GM12878 (cell line): ENCODE results near the gene COL4A2. TPM values are rescaled to one million over a fixed set of nuclear protein-coding genes. Genes with fewer than 3 reads are reported as not detected.

ENCODE experiments used
- ATAC-seq: fragments of 200-7000 bp; cut with Tn5 transposase; 3 replicates; pipeline ENCODE4 v1.9.1; 2020; ENCODE audit warnings: mild to moderate bottlenecking, moderate library complexity
- BruUV-seq: library from RNA; stranded (reverse); fragments of 400-500 nt; replicated peaks from 2 replicates; lab custom pipeline; 2021; lab: Mats Ljungman, UMichigan
- CTCF ChIA-PET: fragments of 300-600 bp; sonication (Branson Sonifier 250); formaldehyde crosslinking; extraction: SDS; loops from one replicate; lab custom pipeline; 2021; ENCODE audit warnings: inconsistent platforms; lab: Yijun Ruan, JAX
- POLR2A ChIA-PET: fragments of 350-600 bp; formaldehyde crosslinking; extraction: SDS; loops from one replicate; lab custom pipeline; 2021; ENCODE audit warnings: inconsistent platforms; lab: Charles Lee
- RAD21 ChIA-PET: fragments of 300-600 bp; sonication (Branson Sonifier 250); formaldehyde crosslinking; loops from one replicate; lab custom pipeline; 2023; ENCODE audit warnings: antibody characterized with exemption; ENCODE audit not compliant: unreplicated experiment; lab: Charles Lee
- SMC1A ChIA-PET: fragments of 300-600 bp; sonication (Branson Sonifier 250); formaldehyde crosslinking; loops from one replicate; lab custom pipeline; 2023; ENCODE audit not compliant: unreplicated experiment, uncharacterized antibody; lab: Charles Lee
- DNase-seq: peaks from one replicate; pipeline ENCODE4 v3.0.0-alpha.2; 2011; ENCODE audit warnings: low read depth, low spot score
- FAIRE-seq: peaks from 3 replicates; lab custom pipeline; 2011; peaks lifted over from hg19 to GRCh38; lab: Jason Lieb, UNC
- H2AFZ ChIP-seq: 2 replicates; pipeline ENCODE4 v1.6.0; 2011; ENCODE audit warnings: low read depth, low read length, control low read depth; ENCODE audit not compliant: control insufficient read depth
- H3K27ac ChIP-seq: 2 replicates; pipeline ENCODE4 v1.5.1; 2011; ENCODE audit warnings: control low read depth; ENCODE audit not compliant: control insufficient read depth, insufficient read depth
- H3K27me3 ChIP-seq, 2 experiments: replicated peaks in 1 of 2; 2 replicates each; pipeline versions ENCODE4 v1.6.0 to v1.6.1; 2011; ENCODE audit warnings: low read length in 1 of 2; ENCODE audit not compliant: control insufficient read depth in 2 of 2, insufficient read depth in 2 of 2
- H3K36me3 ChIP-seq, 2 experiments: 2 replicates each; pipeline ENCODE4 v1.5.1; 2011; ENCODE audit warnings: low read length in 1 of 2; ENCODE audit not compliant: control insufficient read depth in 2 of 2, insufficient read depth in 2 of 2
- H3K4me1 ChIP-seq: 2 replicates; pipeline ENCODE4 v1.6.1; 2011; ENCODE audit warnings: mild to moderate bottlenecking, low read length, moderate library complexity, mixed read lengths; ENCODE audit not compliant: control insufficient read depth, insufficient read depth
- H3K4me2 ChIP-seq: 2 replicates; pipeline ENCODE4 v1.6.0; 2011; ENCODE audit warnings: control low read depth; ENCODE audit not compliant: control insufficient read depth, insufficient read depth
- H3K4me3 ChIP-seq: fragments of 200-600 bp; sonication (generic); 2 replicates; pipeline ENCODE4 v1.5.1; 2016
- H3K79me2 ChIP-seq: 2 replicates; pipeline ENCODE4 v1.6.0; 2011; ENCODE audit warnings: low read length; ENCODE audit not compliant: control insufficient read depth, insufficient read depth
- H3K9ac ChIP-seq: 2 replicates; pipeline ENCODE4 v1.8.0; 2011; ENCODE audit warnings: low read length, control low read depth, mixed read lengths; ENCODE audit not compliant: control insufficient read depth, insufficient read depth
- H3K9me3 ChIP-seq: replicated peaks from 3 replicates; pipeline ENCODE4 v1.5.1; 2011; ENCODE audit warnings: mild to moderate bottlenecking, low read length; ENCODE audit not compliant: control insufficient read depth, insufficient read depth
- H4K20me1 ChIP-seq: 2 replicates; pipeline ENCODE4 v1.6.0; 2011; ENCODE audit not compliant: control insufficient read depth, insufficient read depth
- CBX5 ChIP-seq: sonication (generic); IDR thresholded peaks from 2 replicates; pipeline ENCODE4 v1.6.1; 2016; ENCODE audit warnings: low read depth, moderate library complexity, mild to moderate bottlenecking, inconsistent platforms
- CTCF ChIP-seq, 3 experiments: IDR thresholded peaks in 2 of 3; conservative IDR thresholded peaks in 1 of 3; 2 replicates each; pipeline ENCODE4 v1.5.1; 2011; ENCODE audit warnings: low read depth in 3 of 3, low read length in 3 of 3, mild to moderate bottlenecking in 3 of 3, control low read depth in 2 of 3, moderate library complexity in 2 of 3, inconsistent platforms in 1 of 3, mixed read lengths in 1 of 3; ENCODE audit not compliant: control insufficient read depth in 2 of 3, insufficient read depth in 1 of 3; ENCODE audit errors: extremely low read depth in 1 of 3
- EED ChIP-seq: sonication (generic); IDR thresholded peaks from 2 replicates; pipeline ENCODE4 v1.6.1; 2016; ENCODE audit warnings: antibody characterized with exemption, low read depth
- HDGF ChIP-seq: fragments of 450-650 bp; IDR thresholded peaks from 2 replicates; pipeline ENCODE4 v1.6.1; 2016; ENCODE audit warnings: antibody characterized with exemption
- JUNB ChIP-seq: IDR thresholded peaks from 2 replicates; pipeline ENCODE4 v1.6.1; 2016; ENCODE audit warnings: antibody characterized with exemption, mild to moderate bottlenecking
- NKRF ChIP-seq: fragments of 450-650 bp; conservative IDR thresholded peaks from 2 replicates; pipeline ENCODE4 v1.6.1; 2017; ENCODE audit warnings: mild to moderate bottlenecking, moderate library complexity
- PBX3 ChIP-seq: IDR thresholded peaks from 2 replicates; pipeline ENCODE4 v1.6.1; 2011; ENCODE audit warnings: mild to moderate bottlenecking, low read depth, low read length, moderate library complexity; ENCODE audit not compliant: insufficient replicate concordance
- RBBP5 ChIP-seq: fragments of 200-600 bp; sonication (generic); conservative IDR thresholded peaks from 2 replicates; pipeline ENCODE4 v1.6.1; 2016
- RUNX3 ChIP-seq: IDR thresholded peaks from 2 replicates; pipeline ENCODE4 v1.6.1; 2012; ENCODE audit warnings: low read length, inconsistent platforms
- SRF ChIP-seq, 2 experiments: IDR thresholded peaks; 2 replicates each; pipeline ENCODE4 v1.6.1; 2011; ENCODE audit warnings: low read depth in 2 of 2, low read length in 2 of 2, mild to moderate bottlenecking in 1 of 2, moderate library complexity in 1 of 2
- ZNF622 ChIP-seq: fragments of 450-650 bp; IDR thresholded peaks from 2 replicates; pipeline ENCODE4 v1.6.1; 2017; ENCODE audit warnings: mild to moderate bottlenecking, inconsistent platforms
- ZSCAN29 ChIP-seq: fragments of 450-650 bp; IDR thresholded peaks from 2 replicates; pipeline ENCODE4 v1.6.1; 2017; ENCODE audit warnings: mild to moderate bottlenecking, moderate library complexity
- WGBS: methylation state at CpG from one replicate; pipeline ENCODE4 v1.1.6; 2016; ENCODE audit warnings: low lambda C conversion rate; ENCODE audit not compliant: insufficient replicate concordance, insufficient coverage; ENCODE audit errors: missing lambda C conversion rate; 5-methylcytosine and 5-hydroxymethylcytosine counted together
- in situ Hi-C: fragments of 300-500 bp; cut with MboI; formaldehyde crosslinking; loops from 9 replicates; pipeline ENCODE4 v1.14.3; 2018; ENCODE audit warnings: mixed read lengths
- intact Hi-C: fragments of 100-400 bp; cut with micrococcal nuclease; formaldehyde crosslinking; loops from one replicate; pipeline ENCODE4 v1.14.2; 2022; ENCODE audit not compliant: unreplicated experiment
- polyA plus RNA-seq, 11 experiments: library from polyadenylated mRNA; depleted of rRNA in 4 of 11; unstranded in 6 of 11; stranded (reverse) in 5 of 11; fragments of >200 nt; fragmentation: Nextera tagmentation in 4 of 11; fragmentation: Illumina TruSeq in 1 of 11; extraction: Ambion mirVana in 4 of 11; extraction: Trizol in 1 of 11; gene quantifications; 1 replicate in 1 of 11; 2 replicates in 10 of 11; pipeline versions ENCODE4 v1.2.1 to v1.2.3, GENCODE V29; 2011 to 2016; ENCODE audit warnings: inconsistent platforms in 2 of 11, missing spikeins in 2 of 11, low read depth in 1 of 11
- total RNA-seq, 4 experiments: library from RNA; depleted of rRNA in 3 of 4; stranded (reverse); fragments of >200 nt in 3 of 4; fragmentation: Illumina TruSeq in 1 of 4; extraction: Trizol in 1 of 4; gene quantifications; 2 replicates each; pipeline versions ENCODE4 v1.2.1 to v1.2.3, GENCODE V29; 2013 to 2021

COL4A2 gene
- total and polyA plus RNA-seq, 10 of the 15 experiments (the other 5 are each of a cell fraction or from before 2014, with no cell fraction given): 0.16 to 1.6 (median 0.62) TPM; not detected in 3

GRCh38 chr13:110446575-110446890 lies 139.4 kb downstream of the COL4A2 start:
- Histone ChIP-seq H3K36me3 (no peaks in the 10 kb centered on the region), H3K79me2 (no peaks in the 10 kb centered on the region), H3K27me3 (no peaks in the 10 kb centered on the region), H3K9me3 (no peaks in the 10 kb centered on the region), H3K4me3 (no peak overlapping the region), H3K4me2 (no peak overlapping the region; the same call in 1 of the 2 replicates), H2AFZ (no peak overlapping the region), H3K9ac (no peak overlapping the region), H3K27ac (no peak overlapping the region), H4K20me1 (no peaks in the 10 kb centered on the region), H3K4me1 (peaks cover 41% of the 10 kb centered on the region)
- FAIRE-seq: peak; percentile 62
- in situ Hi-C loops (loop anchor here (5.0 kb wide), 2 partner anchors 224 to 371 kb away; no protein-coding TSS in a partner anchor), intact Hi-C loops (loop anchor here (10.0 kb wide), 1 partner anchor 468 kb away; the partner anchor contains the start of gene ANKRD10)
- no TSS peak for BruUV-seq
- 15% methylated on average over 4 of the region's 4 CpGs for WGBS
- TF ChIP-seq SRF (IDR thresholded peaks at IDR 0.05; ENCODE audit: low read depth in 2 of 2, low read length in 2 of 2): no peak
- TF ChIP-seq ZNF622: no peak
- no peak for TF ChIP-seq ZSCAN29
- TF ChIP-seq RBBP5: no peak
- no peak for TF ChIP-seq EED
- TF ChIP-seq JUNB: no peak
- TF ChIP-seq CBX5: no peak
- CTCF ChIA-PET: interaction anchor here (0.7 to 1.7 kb wide), 3 partner anchors 9 to 15 kb away, joined by 3 to 7 read pairs (median 3); no protein-coding TSS in a partner anchor
- RAD21 ChIA-PET: interaction anchor here (0.6 to 0.8 kb wide), 2 partner anchors 86 to 474 kb away, joined by 3 read pairs; no protein-coding TSS in a partner anchor
- no peak for ATAC-seq
- DNase-seq: no peak
- POLR2A ChIA-PET: interaction anchor here (0.5 kb wide), 1 partner anchor 269 kb away, joined by 3 read pairs; no protein-coding TSS in a partner anchor
- SMC1A ChIA-PET: interaction anchor here (0.9 to 1.0 kb wide), 2 partner anchors 34 to 224 kb away, joined by 3 read pairs; no protein-coding TSS in a partner anchor

GRCh38 chr13:110447058-110447511 lies 140.0 kb downstream of the COL4A2 start:
- ChIA-PET RAD21 (interaction anchor here (0.6 to 0.8 kb wide), 2 partner anchors 87 to 474 kb away, joined by 3 read pairs; no protein-coding TSS in a partner anchor), CTCF (interaction anchor here (0.7 to 1.7 kb wide), 4 partner anchors 8 to 75 kb away, joined by 3 to 7 read pairs (median 3); no protein-coding TSS in a partner anchor), POLR2A (no interaction called here), SMC1A (interaction anchor here (0.9 to 1.3 kb wide), 3 partner anchors 9 to 224 kb away, joined by 3 to 4 read pairs (median 3); no protein-coding TSS in a partner anchor)
- H2AFZ ChIP-seq: no peak overlapping the region
- intact Hi-C loops: loop anchor here (10.0 kb wide), 1 partner anchor 468 kb away; the partner anchor contains the start of gene ANKRD10
- 42% methylated on average over 12 of the region's 12 CpGs for WGBS
- no peaks in the 10 kb centered on the region for H3K9me3 ChIP-seq
- in situ Hi-C loops: loop anchor here (5.0 kb wide), 2 partner anchors 225 to 370 kb away; no protein-coding TSS in a partner anchor
- FAIRE-seq (peak; percentile 59), ATAC-seq (peak; percentile 74), DNase-seq (peak; percentile 52)
- H3K79me2 ChIP-seq: no peaks in the 10 kb centered on the region
- H3K4me3 ChIP-seq: no peak overlapping the region
- peak overlapping the region; percentile 28; the same call in 1 of the 2 replicates for H3K4me2 ChIP-seq
- H3K27me3 ChIP-seq: no peaks in the 10 kb centered on the region
- no peaks in the 10 kb centered on the region for H3K36me3 ChIP-seq
- no TSS peak for BruUV-seq
- peaks cover 41% of the 10 kb centered on the region for H3K4me1 ChIP-seq
- no peak overlapping the region for H3K27ac ChIP-seq
- H3K9ac ChIP-seq: no peak overlapping the region
- no peaks in the 10 kb centered on the region for H4K20me1 ChIP-seq
- TF ChIP-seq RUNX3 (peak; percentile 59), PBX3 (no peak), NKRF (no peak), CTCF (IDR thresholded peaks at IDR 0.05 in 2 of 3, conservative IDR thresholded peaks at IDR 0.05 in 1 of 3; ENCODE audit: control insufficient read depth in 2 of 3, extremely low read depth in 1 of 3, insufficient read depth in 1 of 3, low read depth in 3 of 3, low read length in 3 of 3) (no peak), HDGF (no peak)
